ENCODE results near the gene EBLN1.

The EBLN1 gene

DNA sequence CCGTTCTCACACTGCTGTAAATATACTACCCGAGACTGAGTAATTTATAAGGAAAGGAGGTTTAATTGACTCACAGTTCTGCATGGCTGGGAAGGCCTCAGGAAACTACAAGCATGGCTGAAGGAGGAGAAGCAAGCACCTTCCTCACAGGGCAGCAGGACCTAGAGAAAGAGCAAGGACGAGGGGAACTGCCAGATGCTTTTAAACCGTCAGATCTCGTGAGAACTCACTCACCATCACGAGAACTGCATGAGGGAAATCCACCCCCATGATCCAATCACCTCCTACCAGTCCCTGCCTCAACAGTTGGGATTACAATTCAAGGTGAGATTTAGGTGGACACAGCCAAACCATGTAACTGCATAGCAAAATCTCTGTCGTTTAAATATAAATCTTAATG, at the start of gene EBLN1:
TSS of gene EBLN1 (minus strand) at position 174 of the 400 bp plus-strand sequence. CDS start 8,032 bp downstream, outside the sequence.
- in situ Hi-C loops (cut with MboI; ENCODE audit: low sequenced_read_pairs): no loop called here

- in situ Hi-C loops (cut with MboI; ENCODE audit: low sequenced_read_pairs): no loop called here
These were observed 48.2 kb upstream of the EBLN1 start for GRCh38 chr10:22265839-22266537.

- in situ Hi-C loops (cut with MboI; ENCODE audit: low sequenced_read_pairs): no loop called here
These were observed 45.3 kb upstream of the EBLN1 start for GRCh38 chr10:22263106-22263505.

DNA sequence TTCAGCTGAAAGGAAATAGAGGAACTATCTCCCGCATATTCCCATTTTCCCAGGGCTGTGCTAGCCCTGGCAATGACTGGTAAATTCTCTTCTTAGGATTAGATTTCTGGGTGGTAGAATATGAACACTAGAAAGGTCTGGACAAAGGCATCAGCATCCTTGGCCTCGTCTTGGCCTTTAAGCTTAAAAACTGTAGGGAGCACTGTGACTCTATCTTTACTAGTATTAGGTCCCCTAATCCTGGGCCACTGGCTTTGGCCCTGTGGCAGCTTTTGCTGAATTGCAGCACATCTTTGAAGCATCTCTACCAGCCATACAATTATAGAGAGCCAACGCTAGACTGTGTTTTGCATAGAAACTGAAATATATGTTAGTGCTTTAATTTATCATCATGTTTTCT, 41.5 kb upstream of the EBLN1 start:
- in situ Hi-C loops (cut with MboI; ENCODE audit: low sequenced_read_pairs): no loop called here

- in situ Hi-C loops (cut with MboI; ENCODE audit: low sequenced_read_pairs): no loop called here
These were observed 40.7 kb upstream of the EBLN1 start for GRCh38 chr10:22258471-22258870.

- in situ Hi-C loops (cut with MboI; ENCODE audit: low sequenced_read_pairs): no loop called here
These were observed 35.7 kb upstream of the EBLN1 start for GRCh38 chr10:22253580-22253882.

DNA sequence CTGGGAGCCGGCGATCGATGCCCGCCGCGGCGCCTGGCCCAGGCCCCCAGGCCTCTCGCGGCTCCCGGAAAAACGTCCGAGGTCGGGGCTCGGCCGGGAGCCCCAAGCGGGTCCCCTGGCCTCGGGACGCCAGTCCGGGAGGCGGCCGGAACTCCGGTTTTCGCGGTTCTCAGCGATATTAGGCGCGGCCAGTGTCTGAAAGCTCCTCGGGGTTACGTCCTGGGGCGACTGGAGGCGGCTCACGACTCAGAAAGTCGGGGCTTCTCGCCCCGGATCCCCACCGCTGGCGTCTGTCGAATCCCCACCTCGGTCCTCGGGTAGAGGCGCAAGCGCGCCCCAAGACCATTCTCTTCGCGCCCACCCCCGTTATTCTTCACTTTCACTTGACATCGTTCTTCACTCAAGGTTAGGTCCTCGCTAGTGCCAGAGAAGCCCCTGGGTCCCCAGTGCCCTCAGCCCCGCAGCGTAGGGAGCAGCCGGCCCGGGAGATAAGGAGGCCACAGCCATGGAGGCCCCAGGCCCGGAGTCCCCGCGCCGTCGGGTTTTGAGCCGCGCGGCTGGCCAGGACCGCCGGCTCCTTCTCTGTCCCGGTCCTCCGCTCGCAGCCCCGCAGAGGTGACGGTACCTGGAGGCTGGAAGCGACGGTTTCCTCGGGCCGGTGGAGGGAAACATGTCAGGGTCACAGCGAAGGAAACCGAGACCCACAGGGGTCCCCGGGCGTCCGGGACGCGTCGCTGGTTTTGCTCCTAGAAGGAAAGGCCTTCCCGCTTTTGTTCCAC, 35.2 kb upstream of the EBLN1 start:
- in situ Hi-C loops (cut with MboI; ENCODE audit: low sequenced_read_pairs): no loop called here

DNA sequence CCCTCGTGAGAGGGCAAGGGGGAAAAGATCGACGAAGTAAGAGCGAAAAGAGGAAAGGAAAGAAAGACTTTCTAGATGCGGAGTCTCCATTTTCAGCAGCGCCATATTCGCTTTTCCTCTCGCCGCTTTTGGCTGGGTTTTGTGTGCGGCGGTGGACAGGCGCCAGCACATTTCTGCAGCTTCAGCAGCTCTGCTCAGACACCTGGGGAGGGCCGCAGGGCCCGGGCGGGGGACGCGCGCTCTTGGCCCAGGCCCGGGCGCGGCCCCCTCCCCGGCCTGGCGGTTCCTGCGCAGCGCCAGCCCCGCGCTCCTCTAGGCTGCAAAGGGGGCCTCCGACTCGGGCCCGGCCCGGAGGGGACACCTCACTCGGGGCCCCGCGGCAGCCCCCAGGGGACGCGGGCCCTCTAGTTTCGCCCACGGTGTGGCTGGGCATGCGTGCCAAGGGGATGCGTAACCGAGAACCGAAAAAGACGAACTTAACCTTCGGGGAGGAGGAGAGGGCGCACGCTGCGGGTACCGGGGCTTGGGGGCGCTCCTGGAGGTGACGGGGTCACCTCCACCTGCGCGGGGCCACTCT, 34.5 kb upstream of the EBLN1 start:
- in situ Hi-C loops (cut with MboI; ENCODE audit: low sequenced_read_pairs): no loop called here

DNA sequence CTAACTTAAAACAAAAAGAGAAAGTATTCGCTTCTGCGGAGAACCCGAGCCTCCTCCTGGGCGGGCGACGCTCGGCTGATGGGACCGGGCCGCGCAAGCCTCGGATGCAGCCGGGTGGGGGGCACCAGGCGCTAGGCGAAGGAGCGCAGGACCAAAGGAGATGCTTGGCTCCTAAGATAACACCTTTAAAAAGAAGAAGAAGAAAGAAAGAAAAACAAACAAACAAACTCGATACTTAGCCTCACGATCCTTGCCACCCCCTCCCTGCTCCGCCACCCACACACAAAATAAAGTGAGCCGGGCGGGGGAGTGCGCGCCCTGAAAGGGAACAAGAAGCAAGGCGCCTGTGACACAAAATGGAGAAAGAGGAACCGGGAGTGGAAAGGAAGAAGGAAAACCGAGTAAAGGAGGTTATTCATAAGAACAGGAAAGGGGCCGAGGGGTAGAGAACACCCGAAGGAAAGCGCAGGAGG, 34.0 kb upstream of the EBLN1 start:
- in situ Hi-C loops (cut with MboI; ENCODE audit: low sequenced_read_pairs): no loop called here

DNA sequence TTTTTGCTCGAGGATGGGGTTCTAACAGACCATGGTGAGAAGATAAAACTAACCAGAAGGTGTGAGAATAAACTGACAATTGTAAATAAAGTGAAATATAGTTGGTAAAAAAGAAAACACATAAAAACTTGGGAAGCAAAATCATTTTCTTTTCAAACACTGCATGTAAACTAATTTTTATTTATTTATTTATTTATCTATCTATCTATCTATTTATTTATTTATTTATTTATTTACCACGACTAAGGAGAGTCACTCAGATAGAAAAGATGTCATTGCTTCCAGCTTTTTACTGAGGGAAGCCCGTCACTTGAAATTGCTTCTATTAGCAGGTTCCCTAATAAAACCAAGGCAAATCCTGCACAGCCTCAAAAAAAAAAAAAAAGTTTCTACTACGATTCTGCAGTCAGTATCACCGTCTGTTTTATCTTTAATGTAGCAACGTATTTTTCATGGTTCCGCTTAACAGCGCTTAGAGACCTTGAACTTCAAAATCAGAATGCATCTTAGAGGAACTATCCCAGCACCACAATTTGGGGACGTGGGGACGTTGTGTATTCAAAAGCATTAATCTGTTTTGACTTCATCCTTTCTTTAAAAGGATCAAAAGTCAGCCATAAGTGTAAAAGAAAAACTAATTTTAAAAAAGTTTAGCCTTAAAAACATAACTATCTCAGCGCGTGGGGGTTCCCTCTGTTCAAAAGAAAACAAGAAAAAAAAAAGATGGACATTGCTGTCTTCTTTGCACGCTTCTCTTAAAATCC, 33.3 kb upstream of the EBLN1 start:
- in situ Hi-C loops (cut with MboI; ENCODE audit: low sequenced_read_pairs): no loop called here

- in situ Hi-C loops (cut with MboI; ENCODE audit: low sequenced_read_pairs): no loop called here
These were observed 29.8 kb upstream of the EBLN1 start for GRCh38 chr10:22247636-22248035.

GRCh38 chr10:22246680-22247391, 29.0 kb upstream of the EBLN1 start:
- in situ Hi-C loops (cut with MboI; ENCODE audit: low sequenced_read_pairs): no loop called here

GRCh38 chr10:22245567-22245966, 27.8 kb upstream of the EBLN1 start:
- in situ Hi-C loops (cut with MboI; ENCODE audit: low sequenced_read_pairs): no loop called here

DNA sequence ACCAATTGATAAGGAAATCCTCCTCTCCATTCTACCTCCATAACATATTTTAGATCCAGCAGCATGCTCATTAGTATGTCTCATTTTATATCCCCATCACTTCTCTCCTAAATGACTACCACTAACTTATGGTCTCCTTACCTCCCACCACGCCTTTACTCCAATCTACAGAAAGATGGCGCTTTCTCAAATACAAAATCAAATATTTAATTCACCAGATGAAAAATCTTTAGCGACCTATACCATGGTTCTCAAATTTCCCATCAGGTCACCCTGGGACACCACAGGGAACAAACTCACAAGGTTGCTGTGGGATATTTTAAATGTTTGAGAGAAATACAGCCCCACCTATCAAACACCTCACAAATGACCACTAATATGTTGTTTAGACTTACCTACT, 27.0 kb upstream of the EBLN1 start:
- in situ Hi-C loops (cut with MboI; ENCODE audit: low sequenced_read_pairs): no loop called here

DNA sequence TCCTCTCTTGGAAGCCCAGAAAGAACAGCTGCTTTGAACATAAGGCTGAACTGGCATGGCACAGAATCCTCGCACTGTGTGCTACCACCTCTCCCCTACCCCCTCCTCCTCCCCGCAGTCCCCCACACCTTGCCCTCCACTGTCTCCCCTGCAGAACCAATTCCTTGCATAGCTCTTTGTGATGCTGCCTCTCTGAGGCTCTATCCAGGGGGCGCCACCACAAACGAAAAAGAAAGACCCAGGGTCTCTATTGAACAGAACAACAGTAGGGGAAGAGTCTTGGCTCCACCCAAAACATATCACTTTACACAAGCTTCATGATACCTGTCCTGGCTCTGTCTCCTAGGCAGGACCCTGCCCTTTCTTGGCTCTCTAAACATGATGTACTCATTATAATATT, 26.2 kb upstream of the EBLN1 start:
- in situ Hi-C loops (cut with MboI; ENCODE audit: low sequenced_read_pairs): no loop called here

DNA sequence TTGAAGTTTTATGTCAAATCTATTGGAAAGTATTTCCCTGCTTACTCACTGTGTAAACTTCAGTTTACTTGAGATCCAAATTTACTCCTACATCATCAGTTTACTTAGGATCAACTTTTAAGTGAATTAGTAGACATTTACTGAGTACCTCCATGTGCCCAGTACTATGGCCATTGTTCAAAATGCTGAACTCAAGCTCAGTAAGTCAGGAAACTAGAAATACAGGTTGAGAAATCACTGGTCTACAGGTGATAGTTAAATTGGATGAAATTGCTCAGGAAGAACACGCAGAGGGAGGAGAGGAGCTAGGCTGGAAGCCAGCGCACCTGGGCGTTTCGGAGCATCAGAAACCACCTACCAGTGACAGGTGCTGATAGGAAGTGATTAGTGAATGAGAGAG, 25.5 kb upstream of the EBLN1 start:
- in situ Hi-C loops (cut with MboI; ENCODE audit: low sequenced_read_pairs): no loop called here

GRCh38 chr10:22231260-22231659, 13.4 kb upstream of the EBLN1 start:
- in situ Hi-C loops (cut with MboI; ENCODE audit: low sequenced_read_pairs): no loop called here

DNA sequence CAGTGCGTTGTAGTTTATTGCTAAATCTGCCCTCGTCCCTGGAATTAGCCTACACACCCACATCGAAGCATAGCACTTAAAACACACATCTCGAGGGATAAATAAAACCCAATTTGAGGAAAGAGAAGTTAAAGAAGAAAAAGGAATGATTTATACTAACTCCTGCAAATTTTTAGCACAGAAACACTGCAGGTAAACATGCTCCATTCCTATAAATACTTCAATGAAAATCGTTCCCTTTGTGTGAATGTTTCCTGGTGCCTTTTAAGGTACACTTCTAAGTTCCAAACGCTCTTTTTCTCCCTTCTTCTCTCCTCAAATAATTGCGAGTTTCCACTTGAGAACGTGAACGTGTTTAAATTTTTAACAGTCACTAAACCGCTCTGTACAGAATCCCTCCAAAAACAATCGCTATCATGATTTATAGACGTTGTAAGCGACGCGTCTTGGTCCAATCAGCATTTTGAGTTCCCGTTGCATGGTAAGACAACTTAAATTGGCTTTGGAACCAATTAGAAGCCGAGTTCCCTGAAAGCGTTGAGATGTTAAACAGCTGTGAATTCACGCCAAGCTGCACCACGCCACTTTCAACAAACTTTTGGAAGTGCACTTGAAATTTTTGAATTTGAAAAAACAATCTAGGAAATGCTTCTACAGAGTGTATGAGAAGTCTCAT, 12.5 kb upstream of the EBLN1 start:
- in situ Hi-C loops (cut with MboI; ENCODE audit: low sequenced_read_pairs): no loop called here

GRCh38 chr10:22229802-22230157, 12.0 kb upstream of the EBLN1 start:
- in situ Hi-C loops (cut with MboI; ENCODE audit: low sequenced_read_pairs): no loop called here
